CD4-positive, alpha-beta T cell treated with Interleukin-6 for 4 hours (primary cell): ENCODE measurements around the gene TAF1L.
"Not testable (repeated sequence)": the region's sequence is repeated elsewhere in the genome, so short reads cannot be mapped to it uniquely, and the experiment has no call there.

Source experiments
- DNase-seq: peaks from one replicate; pipeline ENCODE4 v3.0.0-alpha.2; 2020; ENCODE audit warnings: mixed read lengths

The TAF1L gene

GRCh38 chr9:32635362-32635761, at the start of gene TAF1L:
Gene TAF1L (minus strand): TSS chr9:32635669. CDS start chr9:32635579, 90 bp downstream.
- DNase-seq, result no peak

GRCh38 chr9:32681751-32682150, 46.3 kb upstream of the TAF1L start:
- no peak for DNase-seq

- no peak for DNase-seq
Observed at GRCh38 chr9:32677931-32678330, 42.5 kb upstream of the TAF1L start.

- no peak for DNase-seq
Observed at GRCh38 chr9:32672469-32672868, 37.0 kb upstream of the TAF1L start.

- DNase-seq, result no peak
Observed at GRCh38 chr9:32671333-32671732, 35.9 kb upstream of the TAF1L start.

GRCh38 chr9:32665101-32665500, 29.6 kb upstream of the TAF1L start:
- no peak for DNase-seq

- DNase-seq, result no peak
Observed at GRCh38 chr9:32663741-32664140, 28.3 kb upstream of the TAF1L start.

- no peak for DNase-seq
Observed at GRCh38 chr9:32647671-32648070, 12.2 kb upstream of the TAF1L start.

- no peak for DNase-seq
Observed at GRCh38 chr9:32644698-32645097, 9.2 kb upstream of the TAF1L start.

- not testable (repeated sequence) for DNase-seq
Observed at GRCh38 chr9:32633151-32633550, 2.3 kb downstream of the TAF1L start.

GRCh38 chr9:32631991-32632390, 3.5 kb downstream of the TAF1L start:
- DNase-seq, result no peak

- no peak for DNase-seq
Observed at GRCh38 chr9:32627394-32627954, 8.0 kb downstream of the TAF1L start.

GRCh38 chr9:32625320-32625719, 10.1 kb downstream of the TAF1L start:
- DNase-seq, result no peak

GRCh38 chr9:32622948-32623347, 12.5 kb downstream of the TAF1L start:
- no peak for DNase-seq

- no peak for DNase-seq
Observed at GRCh38 chr9:32618261-32618660, 17.2 kb downstream of the TAF1L start.

GRCh38 chr9:32606811-32607210, 28.7 kb downstream of the TAF1L start:
- DNase-seq, result no peak

GRCh38 chr9:32603914-32604852, 31.3 kb downstream of the TAF1L start:
- DNase-seq, result no peak

- DNase-seq, result not testable (repeated sequence)
Observed at GRCh38 chr9:32599021-32599420, 36.4 kb downstream of the TAF1L start.

- DNase-seq, result no peak
Observed at GRCh38 chr9:32596936-32597335, 38.5 kb downstream of the TAF1L start.

- no peak for DNase-seq
Observed at GRCh38 chr9:32596096-32596865, 39.2 kb downstream of the TAF1L start.

- DNase-seq, result no peak
Observed at GRCh38 chr9:32590898-32591297, 44.6 kb downstream of the TAF1L start.

- no peak for DNase-seq
Observed at GRCh38 chr9:32590476-32590875, 45.0 kb downstream of the TAF1L start.

- no peak for DNase-seq
Observed at GRCh38 chr9:32589083-32589723, 46.3 kb downstream of the TAF1L start.
